GM21360 (cell line): ENCODE measurements around the gene TBX15.
"Not testable (repeated sequence)": the region's sequence is repeated elsewhere in the genome, so short reads cannot be mapped to it uniquely, and the experiment has no call there.

Experiments used
- ATAC-seq: cut with Tn5 transposase; IDR thresholded peaks from one replicate; pipeline ENCODE4 v1.9.1; 2021; ENCODE audit warnings: mild to moderate bottlenecking, moderate library complexity; ENCODE audit not compliant: unreplicated experiment

TBX15 gene

GRCh38 chr1:118960567-118961136 lies 27.5 kb downstream of the TBX15 start:
- ATAC-seq: no peak

GRCh38 chr1:118960026-118960561 lies 28.0 kb downstream of the TBX15 start:
- peak; percentile 80 for ATAC-seq

- no peak for ATAC-seq
These were observed 29.1 kb downstream of the TBX15 start for GRCh38 chr1:118958937-118959631.

DNA sequence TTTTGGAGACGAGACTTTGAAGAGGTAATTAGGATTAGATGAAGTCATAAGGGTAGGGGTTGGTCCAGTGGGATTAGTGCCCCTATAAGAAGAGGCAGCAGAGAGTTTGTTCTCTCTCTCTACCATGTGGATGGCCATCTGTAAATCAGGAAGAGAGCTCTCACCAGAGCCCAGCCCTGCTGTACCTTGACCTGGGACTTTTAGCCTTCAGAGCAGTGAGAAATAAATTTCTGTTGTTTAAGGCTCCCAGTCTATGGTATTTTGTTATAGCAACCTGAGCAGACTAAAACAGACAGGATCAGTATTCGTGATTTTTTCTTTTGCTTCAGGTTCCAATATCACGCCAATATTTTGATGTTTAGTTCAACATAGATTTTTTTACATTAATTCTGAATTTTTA lies 30.0 kb downstream of the TBX15 start:
- no peak for ATAC-seq

DNA sequence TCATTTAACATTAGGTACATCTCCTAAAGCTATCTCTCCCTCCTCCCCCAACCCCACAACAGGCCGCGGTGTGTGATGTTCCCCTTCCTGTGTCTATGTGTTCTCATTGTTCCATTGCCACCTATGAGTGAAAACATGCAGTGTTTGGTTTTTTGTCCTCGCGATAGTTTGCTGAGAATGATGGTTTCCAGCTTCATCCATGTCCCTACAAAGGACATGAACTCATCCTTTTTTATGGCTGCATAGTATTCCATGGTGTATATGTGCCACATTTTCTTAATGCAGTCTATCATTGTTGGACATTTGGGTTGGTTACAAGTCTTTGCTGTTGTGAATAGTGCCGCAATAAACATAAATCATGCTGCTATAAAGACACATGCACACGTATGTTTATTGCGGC lies 30.6 kb downstream of the TBX15 start:
- not testable (repeated sequence) for ATAC-seq

DNA sequence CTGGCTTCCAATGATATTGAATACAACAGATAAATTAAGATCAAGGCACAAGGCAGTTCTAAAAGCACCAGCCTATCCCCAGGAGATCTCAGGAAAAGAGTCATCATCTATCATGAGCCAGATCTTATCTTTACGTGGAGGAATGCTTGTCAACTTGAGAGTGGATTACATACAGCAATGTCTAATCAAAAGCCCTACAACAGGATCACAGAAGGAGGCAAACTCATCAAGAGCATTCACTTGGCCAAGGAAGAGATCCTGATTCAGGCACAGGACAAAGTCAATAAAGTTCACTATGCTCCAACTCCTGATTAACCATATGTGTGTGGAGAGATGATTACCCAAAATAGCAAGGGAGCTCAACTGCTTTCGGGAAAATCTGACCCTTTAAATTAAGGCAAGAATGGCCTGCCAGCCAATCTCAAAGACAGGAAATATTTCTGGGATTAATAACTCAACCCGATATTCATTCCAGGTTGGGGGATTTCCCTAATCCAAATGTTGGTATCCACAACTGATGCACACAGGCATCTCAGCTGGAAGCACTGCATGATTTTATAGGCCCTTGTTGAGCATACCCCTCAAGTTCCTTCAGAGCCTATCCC lies 33.7 kb downstream of the TBX15 start:
- no peak for ATAC-seq

- no peak for ATAC-seq
These were observed 36.7 kb downstream of the TBX15 start for GRCh38 chr1:118951270-118951936.

- no peak for ATAC-seq
These were observed 38.8 kb downstream of the TBX15 start for GRCh38 chr1:118949315-118949714.

DNA sequence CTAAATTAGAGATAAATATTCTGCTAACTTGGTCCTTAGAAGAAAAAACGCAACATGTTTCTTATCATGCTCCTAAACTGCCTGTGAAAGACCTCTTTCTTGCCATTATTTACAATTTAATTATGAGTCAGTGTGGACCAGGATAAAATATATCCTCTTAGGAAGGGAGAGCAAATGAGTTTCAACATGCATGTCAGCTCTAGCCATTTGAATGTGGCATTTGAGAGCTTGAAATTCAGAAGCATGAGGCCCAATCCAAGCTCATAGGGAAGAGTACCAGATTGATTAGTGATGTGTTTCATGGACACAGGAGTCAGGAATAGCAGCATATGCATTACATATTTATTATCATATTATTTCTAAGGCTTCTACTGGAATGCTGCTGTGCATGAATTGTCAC lies 39.3 kb downstream of the TBX15 start:
- no peak for ATAC-seq

DNA sequence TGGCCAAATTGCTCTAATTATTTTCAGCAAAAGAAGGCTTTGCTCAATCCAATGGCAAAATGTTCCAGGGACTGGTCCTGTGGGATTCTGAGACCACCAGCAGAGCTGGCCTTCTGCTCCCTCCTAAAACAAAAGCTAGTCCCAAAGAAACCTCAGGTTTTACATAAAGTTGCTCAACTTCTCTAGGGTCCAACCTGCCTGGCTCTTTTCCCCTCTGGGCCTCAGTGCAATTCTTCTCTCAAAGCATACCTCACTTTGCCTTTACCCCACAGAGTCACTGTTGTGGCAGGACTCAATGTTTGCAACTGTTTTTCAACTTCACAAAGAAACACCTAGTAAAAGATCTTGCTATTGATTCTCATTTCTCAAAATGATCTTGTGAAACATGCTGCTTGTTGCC lies 39.8 kb downstream of the TBX15 start:
- no peak for ATAC-seq

DNA sequence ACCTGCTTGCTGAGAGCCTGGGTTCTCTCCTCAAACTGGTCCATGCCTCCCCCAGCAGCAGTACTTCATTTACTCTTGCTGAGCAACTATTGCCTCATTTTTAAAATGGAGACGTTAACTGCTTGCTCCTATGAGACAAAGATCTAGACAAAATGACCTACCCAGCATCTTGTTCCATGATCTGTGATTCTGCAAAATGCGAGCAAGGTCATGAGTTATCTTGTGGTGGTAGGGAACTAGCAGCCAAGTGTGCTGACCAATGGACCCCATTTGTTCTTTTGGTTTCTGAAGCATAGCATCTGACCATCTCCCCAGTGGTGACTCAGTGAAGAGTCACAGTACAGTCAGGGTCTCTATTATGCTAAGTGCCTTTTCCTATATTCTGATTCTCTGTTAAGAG lies 40.4 kb downstream of the TBX15 start:
- ATAC-seq: no peak

DNA sequence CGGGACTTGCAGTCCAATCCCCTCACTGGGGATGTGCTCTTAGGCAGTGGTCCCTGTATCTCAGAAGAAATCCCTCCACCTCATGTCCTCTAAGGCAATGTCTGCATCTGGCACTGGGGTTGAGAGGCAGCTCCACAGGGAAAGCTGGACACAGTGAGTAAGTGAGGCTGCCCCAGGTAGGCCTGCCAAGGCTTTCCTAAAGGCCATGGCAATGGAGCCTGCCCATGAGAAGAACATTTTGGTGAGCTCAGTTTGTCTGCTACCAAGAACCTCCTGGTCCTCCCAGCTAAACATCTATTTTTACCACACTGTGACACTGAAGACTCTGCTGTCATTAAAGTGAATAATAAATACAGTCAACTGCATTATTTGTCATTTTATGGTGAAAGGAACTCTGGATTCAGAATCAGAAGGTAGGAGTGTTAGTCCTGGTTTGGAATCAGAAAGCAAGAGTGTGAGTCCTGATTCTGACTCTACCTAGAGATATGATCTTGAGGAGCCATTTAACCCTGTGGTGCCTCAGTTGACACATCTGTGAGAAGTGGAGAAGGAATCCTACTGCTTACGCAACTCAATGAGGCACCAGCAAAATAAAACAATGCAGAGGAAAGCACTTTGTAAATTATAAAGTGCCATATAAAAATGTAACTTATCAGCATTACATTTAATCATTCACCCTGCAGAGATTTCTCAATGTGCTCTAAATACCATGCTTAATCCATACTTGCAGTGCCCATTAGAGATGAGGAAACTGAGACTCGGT lies 41.0 kb downstream of the TBX15 start:
- ATAC-seq: no peak

- no peak for ATAC-seq
These were observed 42.7 kb downstream of the TBX15 start for GRCh38 chr1:118945489-118945888.

DNA sequence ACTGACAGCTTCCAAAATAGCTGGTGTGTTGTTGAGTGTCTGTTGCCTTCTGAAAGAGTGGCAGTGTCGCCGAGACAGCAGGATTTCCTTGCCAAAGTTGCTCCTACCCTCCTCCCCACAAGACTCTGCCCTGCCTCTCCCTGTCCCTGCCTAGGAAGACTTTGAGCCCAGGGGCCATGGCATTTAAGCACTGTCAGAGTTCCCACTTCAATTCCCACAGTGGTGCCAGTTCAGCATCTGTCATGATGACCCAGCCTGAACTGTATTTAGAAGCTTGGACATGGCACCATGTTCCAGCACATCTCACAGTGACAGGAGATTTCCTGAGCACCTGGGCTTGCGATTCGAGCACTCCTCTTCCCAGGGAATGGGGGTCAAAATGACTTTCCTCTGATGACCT lies 43.6 kb downstream of the TBX15 start:
- no peak for ATAC-seq

DNA sequence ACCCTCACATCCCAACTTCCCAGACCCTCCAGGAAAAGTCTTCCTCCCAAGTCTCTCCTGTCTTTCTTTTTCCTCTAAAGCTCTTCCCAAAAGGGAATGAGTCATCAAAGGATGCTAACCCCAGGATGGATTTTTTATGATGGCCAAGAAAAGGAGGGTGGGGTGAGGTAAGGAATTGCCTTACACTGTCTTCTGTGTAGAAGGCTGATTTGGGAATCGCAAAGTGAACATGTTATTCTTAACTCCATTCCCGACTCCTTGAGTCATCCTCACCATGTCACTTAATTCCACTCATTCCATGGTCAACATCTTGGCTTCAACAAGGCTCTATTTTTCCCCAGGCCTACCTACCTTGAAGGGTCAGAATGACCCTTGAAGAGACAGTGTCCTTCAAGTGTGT lies 44.0 kb downstream of the TBX15 start:
- no peak for ATAC-seq

- no peak for ATAC-seq
These were observed 47.2 kb downstream of the TBX15 start for GRCh38 chr1:118940957-118941356.

DNA sequence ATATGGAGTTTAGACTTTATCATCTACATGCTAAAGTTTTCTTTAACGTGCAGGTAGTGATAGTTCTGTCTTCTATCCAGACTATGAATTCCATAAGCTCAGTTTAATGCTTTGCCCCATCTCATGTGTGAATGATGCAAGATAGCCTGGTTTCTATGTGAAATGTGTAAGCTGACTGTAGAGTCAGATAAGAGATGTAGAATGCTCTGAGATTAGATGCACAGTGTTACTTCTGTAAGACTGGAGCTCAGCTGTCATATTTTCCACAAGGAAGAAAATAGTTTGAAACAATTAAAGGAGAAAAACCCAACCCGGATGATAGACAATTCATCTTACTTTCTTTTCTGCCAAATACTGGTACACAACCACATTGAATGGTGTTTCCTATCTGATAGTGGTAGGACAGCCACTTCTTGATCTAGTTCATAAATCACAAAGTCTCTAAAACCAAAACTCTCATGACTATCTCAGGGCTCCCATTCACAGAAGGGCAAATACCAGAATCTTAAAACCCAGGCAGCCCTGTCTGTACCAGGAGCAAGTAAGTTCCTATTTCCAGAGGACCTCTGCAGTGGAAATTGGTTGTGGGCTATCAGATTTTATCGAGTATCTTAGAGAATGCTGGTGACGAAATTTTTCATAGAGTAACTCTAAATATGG lies 50.6 kb downstream of the TBX15 start:
- no peak for ATAC-seq

DNA sequence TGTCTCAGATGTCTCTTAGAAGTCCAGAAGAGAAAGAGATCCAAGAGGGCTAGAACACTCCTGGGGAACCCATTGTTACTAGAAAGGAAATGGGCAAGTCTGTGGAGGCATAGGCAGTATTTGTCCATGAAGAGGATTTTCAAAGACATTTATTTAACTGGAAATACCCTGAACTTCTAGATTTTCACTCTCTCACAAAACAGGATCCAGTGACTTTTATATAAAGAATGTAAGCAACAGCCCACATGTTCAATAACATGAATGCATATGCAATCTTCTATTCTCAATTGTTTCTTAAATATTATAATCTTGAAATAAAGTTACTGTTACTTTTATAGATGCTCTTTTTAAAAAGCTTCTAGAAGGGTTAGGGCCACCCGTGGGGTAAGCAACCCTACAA lies 53.4 kb downstream of the TBX15 start:
- no peak for ATAC-seq

DNA sequence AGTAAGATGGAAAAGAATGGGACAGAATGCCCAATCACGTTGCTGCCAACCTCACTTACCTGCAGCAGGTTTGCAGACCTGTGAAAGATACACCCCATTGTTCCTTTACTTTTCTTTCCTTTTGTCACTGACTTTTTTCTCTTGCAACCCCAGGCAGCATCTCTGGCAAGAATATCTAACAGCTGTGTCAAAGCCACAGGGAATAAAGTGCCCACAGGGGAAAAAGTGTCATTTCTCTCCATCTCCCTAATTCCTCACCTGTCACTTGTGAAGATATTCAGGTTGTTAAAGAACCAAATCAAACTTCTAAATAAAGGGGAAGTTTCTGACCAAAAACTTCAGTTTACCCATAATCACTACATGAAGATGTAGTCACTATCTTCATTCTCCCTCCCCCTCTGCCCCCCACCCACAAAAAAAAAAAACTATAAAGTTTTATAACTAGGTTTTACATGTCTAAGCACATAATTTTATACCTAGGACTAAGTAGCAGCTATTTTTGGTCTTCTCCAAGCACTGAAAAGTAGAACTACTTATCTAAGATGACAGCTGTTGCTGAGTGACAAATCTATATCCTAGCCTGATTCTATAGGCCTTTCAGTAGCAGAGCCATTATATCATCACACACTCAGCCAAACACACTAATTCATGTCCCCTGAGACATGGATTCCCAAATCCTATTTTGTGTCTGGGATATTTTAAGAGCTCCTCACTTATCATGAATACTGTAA lies 54.9 kb downstream of the TBX15 start:
- no peak for ATAC-seq

DNA sequence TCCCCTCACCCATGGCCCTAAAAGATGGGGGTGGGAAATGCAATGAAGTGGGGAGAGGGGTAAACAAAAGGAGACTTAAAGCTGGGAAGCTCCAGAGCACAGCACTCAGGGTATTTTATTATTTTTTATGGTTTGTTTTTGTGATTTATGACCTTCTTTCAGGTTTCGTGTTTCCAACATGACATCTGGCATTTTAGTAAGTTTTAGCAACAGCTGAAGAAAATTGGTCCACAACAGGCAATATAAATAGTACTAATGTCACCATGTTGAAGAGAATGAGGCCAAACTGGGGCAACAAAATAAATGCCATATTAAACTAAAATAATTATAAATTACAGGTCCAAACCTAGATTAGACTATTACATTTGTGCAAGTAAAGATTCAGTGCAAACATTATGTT lies 56.3 kb downstream of the TBX15 start:
- ATAC-seq: no peak
